A549 treated with Mapracorat at 1 μM for 4 hours (cell line): Measurements from ENCODE around the gene SHISAL2B. TPM values are rescaled to one million over a fixed set of nuclear protein-coding genes. Genes with fewer than 3 reads are reported as not detected.

Source experiments
- total RNA-seq: library from RNA; stranded (reverse); fragments of 200-300 nt; extraction: Qiagen RNA extraction; gene quantifications from 5 replicates; pipeline ENCODE4 v1.2.3, GENCODE V29; 2022

SHISAL2B gene
- total RNA-seq: not detected in 5 replicates

GRCh38 chr5:64690417-64691151 lies at the start of gene SHISAL2B:
SHISAL2B (plus strand) TSS chr5:64690503; CDS start chr5:64690624, 121 bp downstream.

Other genes with a start within 250 kb of the SHISAL2B start
- not detected in 5 replicates for gene RGS7BP, start 184.5 kb upstream of the SHISAL2B start, total RNA-seq
- gene SREK1IP1, start 78.2 kb downstream of the SHISAL2B start, total RNA-seq: 8.1 to 9.7 TPM (median 9.5 TPM) in 5 replicates
- 13.0 to 16.2 TPM (median 13.3 TPM) in 5 replicates for gene CWC27, start 78.4 kb downstream of the SHISAL2B start, total RNA-seq